Heart left ventricle (tissue), 13 donors: ENCODE measurements around the gene SBNO1.

Experiments used
- POLR2A ChIP-seq, 2 donors: fragments of 450-650 bp; IDR thresholded peaks; one replicate each; pipeline ENCODE4 v1.6.1; 2017; ENCODE audit warnings: antibody characterized with exemption in 2 of 2, mild to moderate bottlenecking in 2 of 2, moderate library complexity in 2 of 2
- TF ChIP-seq, protein P1 (sequence below), 12 donors: fragments of 200-600 bp; sonication (generic) in 4 of 12; IDR thresholded peaks; one replicate each; pipeline versions ENCODE4 v1.5.0 to v1.8.0; 2018 to 2022; ENCODE audit warnings: antibody characterized with exemption in 12 of 12, mild to moderate bottlenecking in 5 of 12
- donor health status: ischemic (EF 13 %, LVEDD 7.1; RV severe dilation, severe dysfunction).
- donor health status: DM: no; HTN: yes; CAD: no.
- donor health status: DM: no; HTN: no; CAD: no.
- donor health status: ischemic (EF 25% LVEDD 6.9; RV normal size, moderate dysfunction).
- donor health status: ischemic (EF 25% LVEDD 5.7; RV mildly dilated, moderate dysfunction).
- donor health status: ischemic (EF 35%, LVEDD 5.7; RV mildly dilated, moderate dysfunction).
- donor health status: nonischemic (EF 11% LVEDD 7.7; RV severe dilation, severe dysfunction).
- donor health status: DM: yes; HTN: yes; CAD: no.
- donor health status: PGD.
- donor health status: ischemic (EF 29% LVEDD 5.4; RV normal size, mild dysfunction).
- donor health status: nonischemic (EF 23%, LVEDD 6.1; RV moderate dilation, normal function).

DNA sequence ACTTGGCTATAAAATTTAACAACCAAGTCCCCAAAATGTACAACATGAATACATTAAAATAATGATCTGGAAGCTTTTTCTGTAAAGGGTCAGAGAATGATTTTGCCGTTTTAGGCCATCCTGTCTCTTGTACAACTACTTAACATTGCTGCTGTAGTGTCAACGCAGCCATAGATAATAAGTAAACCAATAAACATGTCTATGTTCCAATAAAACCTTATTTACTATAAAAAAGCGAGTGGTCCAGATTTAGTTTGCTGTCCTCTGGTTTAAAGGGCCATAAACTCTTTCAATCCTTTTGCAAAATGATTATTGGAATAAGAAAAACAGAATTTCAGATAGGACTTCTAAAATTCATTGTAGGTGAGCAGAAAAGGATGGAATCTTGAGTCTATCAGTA is 29.2 kb downstream of the SBNO1 start:
- TF ChIP-seq, protein P1, sequence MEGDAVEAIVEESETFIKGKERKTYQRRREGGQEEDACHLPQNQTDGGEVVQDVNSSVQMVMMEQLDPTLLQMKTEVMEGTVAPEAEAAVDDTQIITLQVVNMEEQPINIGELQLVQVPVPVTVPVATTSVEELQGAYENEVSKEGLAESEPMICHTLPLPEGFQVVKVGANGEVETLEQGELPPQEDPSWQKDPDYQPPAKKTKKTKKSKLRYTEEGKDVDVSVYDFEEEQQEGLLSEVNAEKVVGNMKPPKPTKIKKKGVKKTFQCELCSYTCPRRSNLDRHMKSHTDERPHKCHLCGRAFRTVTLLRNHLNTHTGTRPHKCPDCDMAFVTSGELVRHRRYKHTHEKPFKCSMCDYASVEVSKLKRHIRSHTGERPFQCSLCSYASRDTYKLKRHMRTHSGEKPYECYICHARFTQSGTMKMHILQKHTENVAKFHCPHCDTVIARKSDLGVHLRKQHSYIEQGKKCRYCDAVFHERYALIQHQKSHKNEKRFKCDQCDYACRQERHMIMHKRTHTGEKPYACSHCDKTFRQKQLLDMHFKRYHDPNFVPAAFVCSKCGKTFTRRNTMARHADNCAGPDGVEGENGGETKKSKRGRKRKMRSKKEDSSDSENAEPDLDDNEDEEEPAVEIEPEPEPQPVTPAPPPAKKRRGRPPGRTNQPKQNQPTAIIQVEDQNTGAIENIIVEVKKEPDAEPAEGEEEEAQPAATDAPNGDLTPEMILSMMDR (IDR thresholded peaks at IDR 0.05): no peak
- TF ChIP-seq POLR2A (IDR thresholded peaks at IDR 0.05): no peak
